Stimulated activated CD8-positive, alpha-beta memory T cell treated with anti-CD3 and anti-CD28 coated beads, Interleukin-4, amount 100 ng/mL, for 1 hour (primary cell): ENCODE results near the gene KCTD6.

Experiments used
- DNase-seq, 2 donors: peaks; one replicate each; pipeline ENCODE4 v3.0.0-alpha.2; 2020; ENCODE audit warnings: low read depth in 2 of 2, low spot score in 1 of 2

Gene KCTD6

DNA sequence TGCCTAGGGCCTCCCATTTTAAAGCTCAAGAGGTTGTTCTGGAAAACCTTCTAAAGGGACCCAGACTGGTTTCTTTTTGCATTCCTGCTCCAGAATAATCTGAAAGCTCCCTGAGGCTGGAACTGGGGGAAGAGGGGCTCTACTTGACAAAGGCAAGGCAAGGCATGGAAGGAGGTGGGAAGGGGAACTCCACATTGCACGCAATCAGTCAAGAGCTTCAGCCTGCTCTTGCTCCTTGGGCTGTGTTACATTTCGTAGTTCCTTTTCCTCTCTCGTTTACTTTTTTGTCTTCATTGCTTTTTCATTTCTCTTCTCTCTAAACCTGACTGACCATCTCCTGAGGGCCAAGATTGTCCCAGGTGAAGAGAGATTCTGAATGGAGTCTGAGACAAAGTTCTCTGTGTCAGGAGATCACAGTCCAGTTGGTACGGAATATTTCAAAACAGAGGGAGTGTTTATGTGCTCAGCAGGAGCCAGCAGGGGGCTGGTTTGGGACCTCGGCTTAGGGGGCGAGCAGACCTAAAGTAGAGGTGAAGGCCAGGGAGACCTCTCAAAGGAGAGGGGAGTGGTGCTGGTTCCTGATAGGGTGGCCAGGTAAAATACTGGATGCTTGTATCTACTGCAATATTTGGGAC, 6.0 kb upstream of the KCTD6 start:
- DNase-seq = no peak

DNA sequence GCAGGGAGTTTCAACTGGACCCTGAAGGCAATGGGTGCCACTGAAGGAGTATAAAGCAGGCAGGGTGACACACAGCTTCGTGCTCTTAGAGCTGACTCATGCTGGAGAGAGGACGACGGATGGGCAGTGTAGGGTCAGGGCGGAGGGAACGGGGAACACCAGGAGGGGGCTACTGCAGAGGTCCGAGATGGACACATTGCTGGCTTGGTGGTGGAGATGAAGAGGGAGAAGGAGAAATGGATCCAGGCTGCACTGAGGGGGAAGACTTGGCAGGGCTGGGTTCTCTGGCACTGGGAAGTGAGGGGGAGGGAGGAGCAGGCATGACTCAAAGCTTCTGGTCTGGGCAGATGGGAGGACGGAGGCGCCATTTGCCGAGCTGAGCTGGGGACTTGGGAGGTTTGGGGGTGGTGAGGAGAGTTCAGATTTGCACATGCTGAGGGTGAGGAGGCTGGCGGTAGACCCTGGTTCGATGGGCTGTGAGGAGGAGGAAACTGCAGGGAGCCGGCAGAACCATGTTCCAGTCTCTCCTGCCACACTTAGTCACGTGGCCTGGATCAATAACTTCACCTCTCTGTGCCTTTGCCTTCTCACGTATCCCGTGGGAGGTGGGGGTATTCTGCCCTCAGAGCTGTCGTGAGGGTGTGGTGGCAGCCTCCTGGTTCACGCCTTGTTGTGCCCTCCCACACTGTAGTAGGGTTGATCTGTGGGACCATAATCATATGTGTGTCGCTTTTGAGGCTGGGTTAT, 4.6 kb upstream of the KCTD6 start:
- no peak for DNase-seq

- DNase-seq = no peak
These were observed 2.9 kb upstream of the KCTD6 start for GRCh38 chr3:58488967-58489366.

GRCh38 chr3:58490860-58491501, 915 bp upstream of the KCTD6 start:
- DNase-seq = no peak

- DNase-seq = no peak
These were observed 604 bp downstream of the KCTD6 start for GRCh38 chr3:58492494-58492905.

DNA sequence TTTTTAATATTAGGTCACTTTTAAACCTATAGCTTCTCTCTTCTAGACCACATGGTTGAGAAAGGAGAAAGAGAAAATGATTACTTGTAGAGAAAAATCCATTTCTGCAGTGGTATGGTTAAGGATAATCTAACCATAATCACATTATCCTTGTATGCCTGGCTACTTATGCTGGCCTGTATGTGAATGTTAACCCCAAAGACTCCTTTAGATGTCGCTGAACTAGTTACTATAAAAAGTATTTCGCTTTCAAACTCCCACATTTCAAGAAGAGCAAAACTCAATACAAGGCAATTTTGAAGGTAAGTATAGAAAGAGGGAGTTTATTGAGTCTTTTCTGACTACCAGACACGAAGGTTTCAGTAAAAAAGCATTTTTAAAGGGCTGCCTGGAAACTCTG, 2.2 kb downstream of the KCTD6 start:
- no peak for DNase-seq

DNA sequence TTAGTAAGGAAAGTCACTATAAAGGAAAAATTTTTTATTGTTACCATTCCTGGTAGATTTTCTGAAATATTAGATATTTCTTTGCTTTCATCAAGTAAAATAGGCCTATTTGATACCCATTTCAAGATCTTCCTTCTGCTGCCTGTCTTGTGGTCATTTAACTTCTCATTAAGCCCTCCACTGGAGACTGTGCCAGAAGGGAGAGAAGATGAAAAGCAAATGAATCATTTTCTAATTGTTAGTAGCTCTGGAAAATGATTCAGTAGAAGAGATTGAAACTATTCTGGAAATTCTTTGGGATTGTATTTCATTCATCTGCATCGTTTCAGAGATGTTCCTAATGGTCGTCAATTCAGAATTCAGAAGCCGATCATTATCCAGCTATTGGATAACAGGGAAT, 3.2 kb downstream of the KCTD6 start:
- no peak for DNase-seq

GRCh38 chr3:58496206-58496857, 4.4 kb downstream of the KCTD6 start:
- DNase-seq = no peak

DNA sequence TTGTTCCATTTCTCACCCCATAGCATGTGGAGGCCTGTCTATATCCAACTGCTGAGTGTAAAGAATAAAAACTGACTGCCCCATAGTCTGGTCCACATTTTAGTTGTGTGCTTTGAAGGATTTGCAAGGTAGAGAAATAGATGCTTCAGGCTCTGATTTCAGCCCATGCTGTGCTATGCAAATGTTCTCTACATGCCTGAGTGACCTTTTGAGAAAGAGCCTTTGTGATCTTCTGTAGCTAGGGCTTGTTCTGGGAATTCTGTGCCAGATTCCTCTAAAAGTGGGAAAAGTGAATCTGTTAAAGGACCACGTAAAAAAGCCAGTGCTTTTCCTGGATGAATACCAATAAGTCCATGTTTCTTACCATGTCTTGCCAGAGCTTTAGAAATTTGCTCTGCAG, 5.2 kb downstream of the KCTD6 start:
- no peak for DNase-seq

DNA sequence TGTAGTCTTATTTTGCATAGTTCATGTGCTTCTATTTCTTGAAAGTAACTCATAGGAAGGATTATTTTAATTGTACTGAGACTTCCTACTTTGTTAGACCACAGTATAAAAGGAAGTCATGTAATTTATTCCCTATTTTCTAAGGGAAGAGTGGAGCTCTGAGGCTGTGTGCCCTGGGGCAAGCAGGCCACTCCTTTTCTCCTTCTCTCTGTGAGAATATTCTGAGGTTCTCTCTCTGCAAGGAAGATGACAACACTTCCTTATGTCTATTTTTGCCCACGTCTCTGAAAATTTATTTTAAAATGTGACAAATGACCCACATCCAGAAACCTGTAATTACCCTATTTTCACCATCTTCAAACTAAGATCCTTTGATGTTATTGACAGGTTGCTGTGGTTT, 11.0 kb downstream of the KCTD6 start:
- no peak for DNase-seq

- DNase-seq = no peak
These were observed 15.6 kb downstream of the KCTD6 start for GRCh38 chr3:58507356-58508078.

- DNase-seq = no peak
These were observed 16.5 kb downstream of the KCTD6 start for GRCh38 chr3:58508437-58508836.

GRCh38 chr3:58514405-58514804, 22.5 kb downstream of the KCTD6 start:
- no peak for DNase-seq

DNA sequence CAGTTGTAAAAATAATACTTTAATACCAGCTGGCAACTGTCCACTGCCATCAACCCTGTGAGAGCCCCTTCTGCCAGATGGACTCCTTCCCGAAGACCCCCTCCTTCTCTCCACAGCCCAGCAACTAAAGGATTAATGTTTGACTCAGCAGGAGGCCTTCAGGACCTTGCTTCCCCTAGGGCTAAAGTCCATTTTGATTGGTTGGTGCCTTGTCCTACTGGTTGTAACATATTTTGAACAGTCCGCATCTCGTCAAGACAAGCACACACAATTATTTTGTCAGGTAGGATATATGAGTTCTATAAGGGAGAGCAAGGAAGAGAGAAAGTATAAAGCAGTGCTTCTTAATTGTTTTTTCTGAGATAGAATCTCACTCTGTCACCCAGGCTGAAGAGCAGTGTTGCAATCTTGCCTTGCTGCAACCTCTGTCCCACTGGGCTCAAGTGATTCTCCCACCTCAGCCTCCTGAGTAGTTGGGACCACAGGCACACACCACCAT, 26.4 kb downstream of the KCTD6 start:
- DNase-seq = no peak

DNA sequence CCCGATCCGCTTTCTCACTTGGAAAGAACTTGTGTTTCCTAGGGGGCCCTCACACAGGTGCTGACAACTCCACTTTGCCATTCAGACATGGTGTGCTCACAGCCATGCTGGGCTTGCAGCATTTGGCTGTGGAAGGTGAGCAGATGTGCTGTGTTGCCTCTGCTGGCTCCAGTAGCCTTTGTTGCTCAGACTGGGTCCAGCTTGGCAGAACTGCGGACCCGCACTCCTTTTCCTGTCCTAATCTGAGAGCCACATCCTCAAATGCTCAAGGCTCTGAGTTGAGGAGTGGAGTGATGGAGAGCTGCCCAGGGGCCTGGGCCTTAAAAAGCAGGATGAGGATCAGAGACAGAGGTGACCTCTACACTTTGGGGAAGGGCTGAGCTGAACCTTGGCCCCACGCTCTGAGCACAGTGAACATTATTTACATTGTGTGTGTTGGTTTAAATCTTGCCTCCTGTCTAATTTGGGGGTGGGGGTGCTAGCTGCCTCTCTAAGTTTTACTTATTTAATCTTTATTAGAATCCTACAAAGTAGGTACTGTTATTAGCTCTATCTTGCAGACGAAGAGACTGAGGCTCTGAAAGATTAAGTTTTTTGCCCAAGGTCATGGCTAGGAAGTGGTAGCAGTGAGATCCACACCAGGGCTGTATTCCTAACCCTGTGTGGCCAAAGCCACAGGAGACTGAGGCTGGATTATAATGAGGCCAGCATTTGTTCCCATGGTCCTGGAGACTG, 27.9 kb downstream of the KCTD6 start:
- no peak for DNase-seq

GRCh38 chr3:58520403-58521335, 28.8 kb downstream of the KCTD6 start:
- DNase-seq = no peak

DNA sequence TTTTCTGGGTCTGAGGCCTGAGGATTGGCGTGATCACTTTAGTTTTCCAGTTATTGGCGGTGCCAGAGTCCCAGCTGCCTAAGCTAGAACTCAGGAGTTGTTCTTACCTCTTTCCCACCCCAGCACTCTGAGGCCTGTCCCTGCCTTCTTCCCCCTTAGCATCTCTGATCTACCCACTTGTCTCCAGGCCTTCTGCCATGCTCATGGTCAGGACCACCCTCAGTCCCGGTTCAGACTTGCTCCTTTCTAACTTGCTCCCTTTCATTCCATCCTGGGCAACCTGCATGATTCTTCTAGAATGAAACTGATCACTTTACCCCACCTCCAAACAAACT, 29.4 kb downstream of the KCTD6 start:
- no peak for DNase-seq

GRCh38 chr3:58521917-58522631, 30.2 kb downstream of the KCTD6 start:
- DNase-seq = no peak
